LNCaP clone FGC (cell line): ENCODE data around the gene RAB33A.
A peak's percentile ranks its signal among the peaks of the same experiment; 100 is the strongest.

Source experiments
- DNase-seq: peaks from one replicate; pipeline ENCODE4 v3.0.0-alpha.2; 2011; ENCODE audit warnings: low read depth
- H3K4me3 ChIP-seq: 2 replicates; pipeline ENCODE4 v1.5.1; 2011; ENCODE audit warnings: mild to moderate bottlenecking, low read depth, low read length, control low read depth
- TF ChIP-seq, protein P1 (sequence below): IDR thresholded peaks from 2 replicates; pipeline ENCODE4 v1.5.1; 2012; ENCODE audit warnings: mild to moderate bottlenecking; ENCODE audit not compliant: control insufficient read depth, insufficient read depth; ENCODE audit errors: extremely low read depth

The RAB33A gene

DNA sequence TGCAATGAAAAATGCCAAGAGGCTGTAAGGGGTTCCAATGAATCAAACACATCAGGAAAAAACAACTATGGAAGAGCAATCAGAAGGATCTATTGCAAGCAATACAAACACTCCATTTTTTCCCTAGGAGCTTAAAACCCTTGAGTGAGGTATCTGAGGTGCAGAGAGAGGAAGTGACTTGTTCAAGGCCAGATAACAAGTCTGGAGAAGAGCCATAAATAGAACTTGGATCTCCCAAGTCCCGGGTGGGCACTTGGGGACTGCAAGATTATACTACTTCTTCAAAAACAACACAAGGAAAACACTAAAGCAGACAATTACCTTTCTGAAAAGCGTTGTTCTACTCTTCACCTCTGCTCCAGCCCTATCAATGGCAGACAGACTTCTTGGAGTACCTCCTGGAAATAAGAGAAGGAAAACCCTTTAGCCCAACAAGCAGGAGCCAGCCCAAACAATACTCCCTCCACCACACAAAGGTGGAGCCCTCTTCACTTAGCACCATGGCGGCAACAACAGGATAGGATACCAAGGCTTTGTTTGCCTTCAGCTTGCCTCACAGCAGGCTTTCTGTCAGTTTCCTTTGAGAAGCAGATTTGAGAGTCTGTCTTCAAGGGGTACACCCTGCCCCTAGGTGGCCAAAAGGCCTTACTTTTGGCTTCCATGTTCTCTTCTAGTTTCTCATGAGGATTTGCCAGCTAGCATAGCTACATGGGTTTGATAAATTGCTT is 32.1 kb upstream of the RAB33A start:
- DNase-seq = no peak
- TF ChIP-seq, protein P1, sequence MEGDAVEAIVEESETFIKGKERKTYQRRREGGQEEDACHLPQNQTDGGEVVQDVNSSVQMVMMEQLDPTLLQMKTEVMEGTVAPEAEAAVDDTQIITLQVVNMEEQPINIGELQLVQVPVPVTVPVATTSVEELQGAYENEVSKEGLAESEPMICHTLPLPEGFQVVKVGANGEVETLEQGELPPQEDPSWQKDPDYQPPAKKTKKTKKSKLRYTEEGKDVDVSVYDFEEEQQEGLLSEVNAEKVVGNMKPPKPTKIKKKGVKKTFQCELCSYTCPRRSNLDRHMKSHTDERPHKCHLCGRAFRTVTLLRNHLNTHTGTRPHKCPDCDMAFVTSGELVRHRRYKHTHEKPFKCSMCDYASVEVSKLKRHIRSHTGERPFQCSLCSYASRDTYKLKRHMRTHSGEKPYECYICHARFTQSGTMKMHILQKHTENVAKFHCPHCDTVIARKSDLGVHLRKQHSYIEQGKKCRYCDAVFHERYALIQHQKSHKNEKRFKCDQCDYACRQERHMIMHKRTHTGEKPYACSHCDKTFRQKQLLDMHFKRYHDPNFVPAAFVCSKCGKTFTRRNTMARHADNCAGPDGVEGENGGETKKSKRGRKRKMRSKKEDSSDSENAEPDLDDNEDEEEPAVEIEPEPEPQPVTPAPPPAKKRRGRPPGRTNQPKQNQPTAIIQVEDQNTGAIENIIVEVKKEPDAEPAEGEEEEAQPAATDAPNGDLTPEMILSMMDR = no peak
- no peak overlapping the region for H3K4me3 ChIP-seq

DNA sequence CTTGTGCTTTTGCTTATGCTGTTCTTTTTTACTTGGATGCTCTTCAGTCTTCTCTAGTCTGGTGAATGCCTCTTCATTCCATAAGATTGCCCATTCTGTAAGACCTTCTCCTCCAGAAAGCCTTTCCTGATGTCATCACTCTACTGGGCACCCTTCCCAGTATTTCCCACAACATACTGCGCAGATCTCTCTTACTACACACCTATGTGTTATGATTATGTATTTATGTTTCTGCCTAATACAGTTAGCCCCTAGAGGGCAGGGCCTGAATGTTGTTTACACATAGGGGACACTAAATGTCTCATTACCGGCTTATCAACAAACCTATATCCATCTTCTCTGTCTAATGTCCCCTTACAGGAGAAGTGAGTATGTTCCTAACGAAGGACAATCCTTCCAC is 27.3 kb upstream of the RAB33A start:
- DNase-seq = no peak
- TF ChIP-seq, protein P1 = 0 out of 2 replicates have a peak, but pooled peaks have one; percentile 14
- H3K4me3 ChIP-seq = no peak overlapping the region

DNA sequence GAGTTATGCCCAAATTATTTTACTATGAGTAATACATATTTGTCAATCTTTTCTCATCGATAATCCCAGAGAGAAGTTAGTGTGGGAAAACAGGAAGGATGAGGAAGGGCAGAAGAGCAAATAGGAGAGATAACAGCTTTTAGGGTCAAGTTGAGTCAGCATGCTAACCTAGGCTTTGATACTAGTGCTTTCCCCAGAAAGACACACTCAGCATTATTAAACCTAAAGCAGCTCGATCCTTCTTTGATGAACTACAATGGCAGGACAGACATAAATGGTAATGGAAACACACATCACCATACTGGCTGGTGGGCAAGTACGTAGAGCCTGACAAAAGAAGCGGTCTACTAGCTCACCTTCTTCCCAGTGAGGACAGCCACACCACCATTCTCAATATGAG is 26.6 kb upstream of the RAB33A start:
- DNase-seq = no peak
- no peak overlapping the region for H3K4me3 ChIP-seq
- TF ChIP-seq, protein P1 = no peak

DNA sequence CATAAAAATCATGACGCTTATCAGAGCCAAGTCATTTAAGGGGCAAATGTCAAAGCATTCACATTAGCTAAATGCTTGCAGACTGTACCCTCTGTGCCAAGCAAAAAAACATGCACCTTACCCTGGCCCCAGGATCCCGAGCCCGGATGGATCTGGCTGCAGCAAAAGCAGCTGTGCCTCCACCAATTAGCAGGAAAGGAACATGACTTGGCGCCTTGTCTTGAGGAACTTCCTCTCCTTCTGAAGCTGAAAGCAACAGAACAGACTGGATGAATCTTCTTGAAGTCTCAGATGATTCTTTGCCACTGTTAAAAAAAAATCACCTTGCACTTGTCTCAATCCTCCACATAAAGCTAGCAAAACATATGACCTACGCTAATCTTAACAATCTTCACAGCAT is 24.1 kb upstream of the RAB33A start:
- no peak for DNase-seq
- no peak overlapping the region for H3K4me3 ChIP-seq
- TF ChIP-seq, protein P1 = no peak

DNA sequence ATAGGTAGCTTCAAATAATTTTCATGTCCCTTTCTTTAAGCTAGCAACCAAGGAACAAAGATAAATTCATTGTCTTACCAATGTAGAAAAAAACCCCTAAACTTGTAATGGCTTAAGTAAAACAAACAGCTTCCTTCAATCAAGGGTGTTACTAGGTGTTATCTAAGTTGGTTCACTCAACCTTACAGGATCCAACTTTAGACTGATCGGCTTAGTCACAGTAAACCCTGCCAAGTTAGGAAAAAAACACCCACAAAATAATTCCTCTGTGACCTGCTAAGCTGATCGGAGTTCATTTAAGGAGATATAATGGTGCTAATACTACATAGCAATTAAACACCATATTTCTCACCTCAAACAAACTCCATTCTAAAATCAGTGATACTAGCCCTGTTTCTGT is 16.2 kb upstream of the RAB33A start:
- no peak overlapping the region for H3K4me3 ChIP-seq
- DNase-seq = no peak
- TF ChIP-seq, protein P1 = no peak

DNA sequence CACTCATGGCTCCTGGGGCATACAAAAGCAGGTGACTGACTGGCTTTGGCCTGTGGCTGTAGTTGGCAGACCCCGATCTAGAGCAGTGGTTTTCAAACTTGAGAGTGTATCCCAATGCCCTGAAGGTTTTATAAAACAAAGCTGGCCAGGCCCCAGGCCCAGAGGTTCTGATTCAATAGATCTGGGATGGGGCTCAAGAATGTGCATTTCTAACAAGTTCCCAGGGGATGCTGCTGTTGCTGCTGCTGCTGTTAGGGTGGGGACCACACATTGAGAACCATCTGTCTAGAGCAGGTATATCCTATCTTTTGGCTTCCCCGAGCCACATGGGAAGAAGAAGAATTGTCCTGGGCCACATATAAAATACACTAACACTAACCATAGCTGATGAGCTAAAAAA is 13.5 kb upstream of the RAB33A start:
- no peak overlapping the region for H3K4me3 ChIP-seq
- TF ChIP-seq, protein P1 = no peak
- no peak for DNase-seq

DNA sequence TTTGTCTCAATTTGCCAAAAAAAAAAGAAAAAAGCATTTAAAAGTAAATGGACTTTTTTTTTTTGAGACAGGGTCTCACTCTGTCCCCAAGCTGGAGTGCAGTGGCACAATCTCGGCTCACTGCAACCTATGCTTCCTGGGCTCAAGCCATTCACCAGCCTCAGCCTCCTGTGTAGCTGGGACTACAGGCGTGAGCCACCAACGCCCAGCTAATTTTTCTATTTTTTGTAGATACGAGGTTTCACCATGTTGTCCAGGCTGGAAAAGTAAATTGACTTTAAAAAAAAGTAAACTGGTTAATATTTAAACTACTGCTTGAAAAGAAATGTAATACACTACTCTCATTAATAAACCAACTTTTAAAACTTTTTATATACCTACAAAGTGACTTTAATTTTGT is 12.0 kb upstream of the RAB33A start:
- DNase-seq = no peak
- no peak overlapping the region for H3K4me3 ChIP-seq
- TF ChIP-seq, protein P1 = no peak
